H1 (cell line): ENCODE results near the gene GMCL1. TPM values are rescaled to one million over a fixed set of nuclear protein-coding genes. Genes with fewer than 3 reads are reported as not detected.

Source experiments
- CTCF ChIA-PET: fragments of 300-600 bp; sonication (Branson Sonifier 250); formaldehyde crosslinking; loops from one replicate; lab custom pipeline; 2021; ENCODE audit not compliant: partially characterized antibody; lab: Charles Lee
- POLR2A ChIA-PET: fragments of 300-600 bp; sonication (Branson Sonifier 250); formaldehyde crosslinking; loops from one replicate; lab custom pipeline; 2021; ENCODE audit warnings: inconsistent platforms; ENCODE audit not compliant: partially characterized antibody; lab: Charles Lee
- DNase-seq, 2 experiments: peaks; one replicate each; pipeline versions ENCODE4 v3.0.0 to v3.0.0-alpha.2; 2010 to 2022; ENCODE audit warnings: low spot score in 2 of 2, low read depth in 1 of 2, mixed read lengths in 1 of 2
- FAIRE-seq: peaks from 2 replicates; lab custom pipeline; 2011; peaks lifted over from hg19 to GRCh38; lab: Jason Lieb, UNC
- H2AFZ ChIP-seq: 2 replicates; pipeline ENCODE4 v1.8.1; 2012; ENCODE audit warnings: low read length, inconsistent platforms
- H2AK5ac ChIP-seq: 2 replicates; pipeline ENCODE4 v1.6.1; 2013; ENCODE audit warnings: low read depth, low read length
- H2BK120ac ChIP-seq: replicated peaks from 2 replicates; pipeline ENCODE3; 2013; ENCODE audit warnings: low read depth, low read length, inconsistent platforms
- H2BK12ac ChIP-seq: 2 replicates; pipeline ENCODE4 v1.6.1; 2013; ENCODE audit warnings: low read depth, low read length
- H2BK15ac ChIP-seq: 2 replicates; pipeline ENCODE4 v1.6.1; 2013; ENCODE audit warnings: low read length
- H2BK20ac ChIP-seq: 2 replicates; pipeline ENCODE4 v1.6.1; 2013; ENCODE audit warnings: low read length
- H2BK5ac ChIP-seq: 2 replicates; pipeline ENCODE4 v1.6.1; 2013; ENCODE audit warnings: low read depth, low read length
- H3K14ac ChIP-seq: 2 replicates; pipeline ENCODE4 v1.6.1; 2013; ENCODE audit warnings: inconsistent platforms; ENCODE audit not compliant: insufficient read length
- H3K18ac ChIP-seq: 2 replicates; pipeline ENCODE4 v1.6.1; 2013; ENCODE audit warnings: low read length; ENCODE audit errors: extremely low read depth
- H3K23ac ChIP-seq: 2 replicates; pipeline ENCODE4 v1.6.1; 2013; ENCODE audit warnings: inconsistent platforms; ENCODE audit not compliant: insufficient read length
- H3K23me2 ChIP-seq: 2 replicates; pipeline ENCODE4 v1.6.1; 2013; ENCODE audit warnings: low read depth, low read length
- H3K27ac ChIP-seq: 2 replicates; pipeline ENCODE4 v1.6.1; 2011; ENCODE audit warnings: low read depth, low read length, inconsistent platforms
- H3K27me3 ChIP-seq, 4 experiments: replicated peaks in 1 of 4; 1 replicate in 1 of 4; 2 replicates in 3 of 4; pipeline versions ENCODE4 v1.6.1 to v1.8.1; 2011 to 2013; ENCODE audit warnings: low read length in 3 of 4, mild to moderate bottlenecking in 3 of 4, inconsistent platforms in 2 of 4, mixed read lengths in 2 of 4, moderate library complexity in 1 of 4; ENCODE audit not compliant: control insufficient read depth in 3 of 4, insufficient read depth in 3 of 4; ENCODE audit errors: extremely low read depth in 1 of 4
- H3K36me3 ChIP-seq, 4 experiments: 2 replicates each; pipeline versions ENCODE4 v1.6.1 to v1.8.1; 2011 to 2013; ENCODE audit warnings: mild to moderate bottlenecking in 4 of 4, low read length in 3 of 4, moderate library complexity in 2 of 4, control low read depth in 1 of 4, inconsistent platforms in 1 of 4; ENCODE audit not compliant: insufficient read depth in 4 of 4, control insufficient read depth in 2 of 4
- H3K4ac ChIP-seq: replicated peaks from 2 replicates; pipeline ENCODE3; 2013; ENCODE audit warnings: low read length, low read depth, mixed read lengths, inconsistent platforms; ENCODE audit not compliant: insufficient read length
- H3K4me1 ChIP-seq, 4 experiments: replicated peaks in 1 of 4; 1 replicate in 1 of 4; 2 replicates in 3 of 4; pipeline versions ENCODE4 v1.6.1 to v1.8.1; 2011 to 2013; ENCODE audit warnings: low read length in 3 of 4, inconsistent platforms in 2 of 4, mixed read lengths in 1 of 4; ENCODE audit not compliant: insufficient read depth in 4 of 4, control insufficient read depth in 3 of 4
- H3K4me2 ChIP-seq, 2 experiments: 2 replicates each; pipeline versions ENCODE4 v1.6.1 to v1.8.1; 2011 to 2013; ENCODE audit warnings: low read depth in 2 of 2, low read length in 2 of 2, control low read depth in 1 of 2, inconsistent platforms in 1 of 2, mild to moderate bottlenecking in 1 of 2; ENCODE audit not compliant: insufficient read depth in 1 of 2
- H3K4me3 ChIP-seq, 4 experiments: fragments of 200-600, 300-600 bp in 1 of 4; sonication (generic), shearing (Covaris generic), sonication (Bioruptor Twin) in 1 of 4; 2 replicates each; pipeline versions ENCODE4 v1.5.1 to v1.8.1; 2011 to 2016; ENCODE audit warnings: low read length in 4 of 4, low read depth in 3 of 4, control low read depth in 2 of 4, inconsistent platforms in 2 of 4, mild to moderate bottlenecking in 2 of 4, mixed read lengths in 1 of 4, moderate library complexity in 1 of 4; ENCODE audit not compliant: insufficient read depth in 2 of 4; ENCODE audit errors: extremely low read depth in 1 of 4
- H3K56ac ChIP-seq: replicated peaks from 2 replicates; pipeline ENCODE3; 2013; ENCODE audit warnings: low read depth, mild to moderate bottlenecking, mixed read lengths, low read length, inconsistent platforms; ENCODE audit not compliant: insufficient read length
- H3K79me1 ChIP-seq: 2 replicates; pipeline ENCODE4 v1.6.1; 2013; ENCODE audit warnings: low read depth, low read length, control low read depth
- H3K79me2 ChIP-seq, 2 experiments: 2 replicates each; pipeline versions ENCODE4 v1.6.1 to v1.8.1; 2012 to 2013; ENCODE audit warnings: low read length in 2 of 2, mild to moderate bottlenecking in 2 of 2, inconsistent platforms in 1 of 2; ENCODE audit not compliant: insufficient read depth in 2 of 2, control insufficient read depth in 1 of 2
- H3K9ac ChIP-seq, 4 experiments: replicated peaks in 1 of 4; 1 replicate in 1 of 4; 2 replicates in 3 of 4; pipeline versions ENCODE4 v1.6.1 to v1.8.1; 2011 to 2013; ENCODE audit warnings: low read depth in 3 of 4, low read length in 3 of 4, control low read depth in 2 of 4, mild to moderate bottlenecking in 2 of 4, moderate library complexity in 2 of 4, inconsistent platforms in 1 of 4; ENCODE audit errors: extremely low read depth in 1 of 4
- H3K9me3 ChIP-seq, 2 experiments: 2 replicates each; pipeline versions ENCODE4 v1.6.1 to v1.8.1; 2012 to 2013; ENCODE audit warnings: mild to moderate bottlenecking in 2 of 2, moderate library complexity in 2 of 2, control low read depth in 1 of 2, inconsistent platforms in 1 of 2, low read depth in 1 of 2, low read length in 1 of 2, mixed read lengths in 1 of 2; ENCODE audit not compliant: insufficient read depth in 2 of 2
- H4K20me1 ChIP-seq, 2 experiments: replicated peaks in 1 of 2; 2 replicates each; pipeline versions ENCODE3 to v1.8.1; 2011 to 2013; ENCODE audit warnings: inconsistent platforms in 2 of 2, low read length in 2 of 2, mild to moderate bottlenecking in 1 of 2; ENCODE audit not compliant: insufficient read depth in 2 of 2, control insufficient read depth in 1 of 2
- H4K5ac ChIP-seq: 2 replicates; pipeline ENCODE4 v1.6.1; 2013; ENCODE audit warnings: low read length, low read depth, mixed read lengths, inconsistent platforms; ENCODE audit not compliant: insufficient read length
- H4K8ac ChIP-seq: 2 replicates; pipeline ENCODE4 v1.8.0; 2013; ENCODE audit warnings: mild to moderate bottlenecking, moderate library complexity, low read length, inconsistent platforms; ENCODE audit not compliant: insufficient read depth; ENCODE audit errors: extremely low read depth
- H4K91ac ChIP-seq: replicated peaks from 2 replicates; pipeline ENCODE3; 2013; ENCODE audit warnings: low read length, mixed read lengths, inconsistent platforms; ENCODE audit not compliant: insufficient read length
- CHD1 ChIP-seq: IDR thresholded peaks from 2 replicates; pipeline ENCODE4 v1.6.1; 2012; ENCODE audit warnings: low read depth, low read length, improper control_type of control experiment
- FOSL1 ChIP-seq: IDR thresholded peaks from 2 replicates; pipeline ENCODE4 v1.6.1; 2011; ENCODE audit warnings: mild to moderate bottlenecking, low read depth, low read length, moderate library complexity; ENCODE audit not compliant: insufficient read depth
- HDAC2 ChIP-seq, 2 experiments: fragments of 300-600 bp in 1 of 2; sonication (generic) in 1 of 2; IDR thresholded peaks; 2 replicates each; pipeline ENCODE4 v1.6.1; 2011 to 2012; ENCODE audit warnings: low read depth in 2 of 2, low read length in 2 of 2, mild to moderate bottlenecking in 2 of 2, moderate library complexity in 2 of 2, borderline replicate concordance in 1 of 2, inconsistent platforms in 1 of 2
- SIN3A ChIP-seq, 2 experiments: IDR thresholded peaks in 1 of 2; conservative IDR thresholded peaks in 1 of 2; 2 replicates each; pipeline ENCODE4 v1.6.1; 2011 to 2012; ENCODE audit warnings: low read length in 2 of 2, improper control_type of control experiment in 1 of 2, low read depth in 1 of 2, mild to moderate bottlenecking in 1 of 2
- SRF ChIP-seq: IDR thresholded peaks from 2 replicates; pipeline ENCODE4 v1.6.1; 2011; ENCODE audit warnings: mild to moderate bottlenecking, low read depth, low read length, moderate library complexity
- TBP ChIP-seq: IDR thresholded peaks from 2 replicates; pipeline ENCODE4 v1.6.1; 2011; ENCODE audit warnings: low read depth, low read length, improper control_type of control experiment
- whole genome bisulfite sequencing, 2 experiments: shearing (Covaris generic) in 1 of 2; methylation state at CpG; one replicate each; pipeline versions ENCODE4 v1.1.6 to v1.1.7; 2013 to 2015; ENCODE audit warnings: low lambda C conversion rate in 2 of 2, mixed read lengths in 2 of 2, inconsistent platforms in 1 of 2, low coverage in 1 of 2, missing lambda C conversion rate in 1 of 2; ENCODE audit not compliant: insufficient replicate concordance in 2 of 2, insufficient coverage in 1 of 2, insufficient read length in 1 of 2; ENCODE audit errors: extremely low coverage in 1 of 2, missing lambda C conversion rate in 1 of 2; 5-methylcytosine and 5-hydroxymethylcytosine counted together
- polyA plus RNA-seq, 7 experiments: library from polyadenylated mRNA; depleted of rRNA in 3 of 7; stranded (reverse) in 5 of 7; unstranded in 2 of 7; fragments of >200 nt in 5 of 7; fragments of 200-250 nt in 2 of 7; gene quantifications; 1 replicate in 5 of 7; 2 replicates in 1 of 7; 4 replicates in 1 of 7; pipeline versions ENCODE4 v1.2.1 to v1.2.3, GENCODE V29; 2011 to 2013; ENCODE audit warnings: missing spikeins in 2 of 7, mixed read lengths in 2 of 7
- total RNA-seq: library from RNA; stranded (reverse); fragmentation: NEBNext Ultra II Directional; extraction: Animal tissue kit (Norgen Biotek cat#: 25700); gene quantifications from 2 replicates; pipeline ENCODE4 v1.2.1, GENCODE V29; 2021
- TF ChIP-seq, protein P1 (sequence below): IDR thresholded peaks from 2 replicates; pipeline ENCODE4 v1.6.1; 2012; ENCODE audit warnings: low read length, inconsistent platforms
- TF ChIP-seq, protein P2 (sequence below): IDR thresholded peaks from 2 replicates; pipeline ENCODE4 v1.6.1; 2011; ENCODE audit warnings: low read depth, mild to moderate bottlenecking, low read length; ENCODE audit not compliant: insufficient read depth

Gene GMCL1
- total and polyA plus RNA-seq, 2 of the 8 experiments (the other 6 are each of a cell fraction or from before 2014, with no cell fraction given): 6.5 to 21.9 TPM

DNA sequence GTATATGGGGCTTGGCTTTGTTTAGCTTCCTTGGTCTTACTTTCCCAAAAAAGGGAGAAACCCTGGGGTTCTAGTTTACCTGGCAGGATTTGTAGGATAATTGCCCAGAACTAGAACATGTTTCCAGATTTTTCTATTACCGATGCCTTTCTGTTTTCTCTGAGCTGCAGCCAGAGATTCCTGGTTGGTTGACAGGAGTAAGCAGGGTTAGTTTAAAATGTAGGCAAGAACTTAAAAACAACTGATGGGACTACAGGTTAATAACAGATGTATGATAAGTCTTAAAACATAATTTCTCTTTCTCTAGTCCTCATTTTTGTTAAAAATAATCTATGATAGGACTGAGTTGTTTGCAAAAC lies 38.9 kb upstream of the GMCL1 start:
- DNase-seq: no peak
- Histone ChIP-seq H2BK5ac (no peak overlapping the region), H2BK15ac (no peak overlapping the region), H3K27me3 (no peaks in the 10 kb centered on the region), H2AK5ac (no peak overlapping the region), H3K56ac (no peak overlapping the region), H4K20me1 (no peaks in the 10 kb centered on the region), H3K79me2 (no peaks in the 10 kb centered on the region), H4K91ac (no peak overlapping the region), H3K23me2 (no peaks in the 10 kb centered on the region), H3K4me1 (peaks cover 0 to 13% (median 5%) of the 10 kb centered on the region in 4 experiments; a peak in 3 of 7 replicates), H3K4me2 (no peak overlapping the region), H3K9me3 (no peaks in the 10 kb centered on the region), H3K23ac (no peak overlapping the region), H3K18ac (no peak overlapping the region), H3K14ac (no peak overlapping the region), H3K4me3 (no peak overlapping the region), H3K4ac (no peak overlapping the region), H3K27ac (no peak overlapping the region), H3K9ac (no peak overlapping the region), H2AFZ (no peak overlapping the region), H2BK120ac (no peak overlapping the region), H3K36me3 (no peaks in the 10 kb centered on the region), H2BK12ac (no peak overlapping the region), H2BK20ac (no peak overlapping the region), H4K8ac (no peak overlapping the region), H4K5ac (no peak overlapping the region), H3K79me1 (no peaks in the 10 kb centered on the region)
- no peak for FAIRE-seq
- ChIA-PET CTCF (interaction anchor here (0.8 to 2.6 kb wide), 10 partner anchors 9 to 225 kb away, joined by 3 to 21 read pairs (median 3); no protein-coding TSS in a partner anchor), POLR2A (interaction anchor here (0.7 to 2.2 kb wide), 2 partner anchors 9 to 13 kb away, joined by 3 to 9 read pairs; no protein-coding TSS in a partner anchor)
- TF ChIP-seq CHD1: no peak
- TF ChIP-seq FOSL1: no peak
- TF ChIP-seq SIN3A (conservative IDR thresholded peaks at IDR 0.05 in 1 of 2, IDR thresholded peaks at IDR 0.05 in 1 of 2; ENCODE audit: low read depth in 1 of 2, low read length in 2 of 2): no peak
- TF ChIP-seq, protein P1, sequence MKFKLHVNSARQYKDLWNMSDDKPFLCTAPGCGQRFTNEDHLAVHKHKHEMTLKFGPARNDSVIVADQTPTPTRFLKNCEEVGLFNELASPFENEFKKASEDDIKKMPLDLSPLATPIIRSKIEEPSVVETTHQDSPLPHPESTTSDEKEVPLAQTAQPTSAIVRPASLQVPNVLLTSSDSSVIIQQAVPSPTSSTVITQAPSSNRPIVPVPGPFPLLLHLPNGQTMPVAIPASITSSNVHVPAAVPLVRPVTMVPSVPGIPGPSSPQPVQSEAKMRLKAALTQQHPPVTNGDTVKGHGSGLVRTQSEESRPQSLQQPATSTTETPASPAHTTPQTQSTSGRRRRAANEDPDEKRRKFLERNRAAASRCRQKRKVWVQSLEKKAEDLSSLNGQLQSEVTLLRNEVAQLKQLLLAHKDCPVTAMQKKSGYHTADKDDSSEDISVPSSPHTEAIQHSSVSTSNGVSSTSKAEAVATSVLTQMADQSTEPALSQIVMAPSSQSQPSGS: no peak
- TF ChIP-seq SRF: no peak
- no peak for TF ChIP-seq TBP
- TF ChIP-seq, protein P2, sequence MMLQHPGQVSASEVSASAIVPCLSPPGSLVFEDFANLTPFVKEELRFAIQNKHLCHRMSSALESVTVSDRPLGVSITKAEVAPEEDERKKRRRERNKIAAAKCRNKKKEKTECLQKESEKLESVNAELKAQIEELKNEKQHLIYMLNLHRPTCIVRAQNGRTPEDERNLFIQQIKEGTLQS: no peak
- no peak for TF ChIP-seq HDAC2 (IDR thresholded peaks at IDR 0.05; ENCODE audit: borderline replicate concordance in 1 of 2, low read depth in 2 of 2, low read length in 2 of 2)
- WGBS, 2 experiments: 90% methylated on average over 1 of the region's 1 CpG; no CpG with 5 or more reads in 1 of the 2 experiments
